GM21786 (cell line): ENCODE measurements around the gene CNOT4.
"Not testable (repeated sequence)": the region's sequence is repeated elsewhere in the genome, so short reads cannot be mapped to it uniquely, and the experiment has no call there.

Source experiments
- ATAC-seq: cut with Tn5 transposase; IDR thresholded peaks from one replicate; pipeline ENCODE4 v1.9.1; 2021; ENCODE audit not compliant: unreplicated experiment

Gene CNOT4

DNA sequence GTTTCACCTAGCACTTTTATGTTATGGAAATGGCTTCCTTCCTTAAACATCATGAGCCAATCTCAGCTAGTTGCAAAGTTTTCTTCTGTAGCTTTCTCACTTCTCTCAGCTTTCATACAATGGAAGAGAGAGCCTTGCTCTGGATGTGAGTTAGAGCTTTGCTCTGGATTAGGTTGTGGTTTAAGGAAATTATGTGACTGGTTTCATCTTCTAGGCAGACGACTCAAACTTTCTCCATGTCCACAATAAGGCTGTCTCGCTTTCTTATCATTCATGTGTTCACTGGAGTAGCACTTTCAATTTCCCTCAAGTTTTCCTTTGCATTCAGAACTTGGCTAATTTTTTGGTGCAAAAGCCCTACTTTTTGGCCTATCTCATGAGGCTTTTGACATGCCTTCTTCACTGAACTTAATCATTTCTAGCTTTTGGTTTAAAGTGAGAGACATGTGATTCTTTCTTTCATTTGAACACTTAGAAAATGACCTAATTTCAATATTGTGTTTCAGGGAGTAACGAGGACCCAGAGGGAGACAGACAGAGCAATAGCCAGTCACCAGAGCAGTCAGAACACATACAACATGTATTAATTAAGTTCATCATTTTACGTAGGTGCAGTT, 49.8 kb downstream of the CNOT4 start:
- peak; percentile 76 for ATAC-seq

DNA sequence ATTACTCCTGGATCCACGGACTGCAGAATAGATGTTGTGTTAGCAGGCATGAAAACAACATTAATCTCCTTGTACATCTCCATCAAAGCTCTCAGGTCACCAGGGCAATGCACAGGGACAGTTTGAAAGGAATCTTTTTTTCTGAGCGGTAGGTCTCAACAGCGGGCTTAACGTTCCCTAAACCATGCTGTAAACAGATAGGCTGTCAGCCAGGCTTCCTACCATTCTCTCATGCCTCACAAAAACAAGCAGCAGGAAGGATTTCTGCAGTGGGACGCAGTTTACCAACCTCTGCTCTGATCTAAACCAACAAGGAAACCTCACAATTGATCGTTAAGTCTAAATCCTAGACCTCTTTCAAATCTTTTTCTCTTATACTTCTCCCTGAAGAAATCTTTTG, 50.8 kb downstream of the CNOT4 start:
- no peak for ATAC-seq

DNA sequence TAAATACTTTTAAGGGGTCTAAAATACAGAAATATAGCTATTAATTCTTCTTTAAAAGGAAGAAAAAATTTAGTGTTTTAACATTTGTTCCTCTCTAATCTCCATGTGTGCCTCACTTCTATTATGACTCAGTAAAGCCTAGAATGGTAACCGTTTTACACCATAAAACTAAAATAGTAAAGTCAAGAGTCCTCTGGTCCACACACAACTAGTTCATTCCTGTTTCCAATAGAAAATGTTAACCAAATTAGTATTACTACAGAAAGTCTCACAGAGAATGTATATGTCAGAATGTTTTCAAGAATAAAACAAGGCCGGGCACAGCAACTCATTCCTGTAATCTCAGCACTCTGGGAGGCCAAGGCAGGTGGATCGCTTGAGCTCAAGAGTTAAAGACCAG, 55.8 kb downstream of the CNOT4 start:
- peak; percentile 49 for ATAC-seq

DNA sequence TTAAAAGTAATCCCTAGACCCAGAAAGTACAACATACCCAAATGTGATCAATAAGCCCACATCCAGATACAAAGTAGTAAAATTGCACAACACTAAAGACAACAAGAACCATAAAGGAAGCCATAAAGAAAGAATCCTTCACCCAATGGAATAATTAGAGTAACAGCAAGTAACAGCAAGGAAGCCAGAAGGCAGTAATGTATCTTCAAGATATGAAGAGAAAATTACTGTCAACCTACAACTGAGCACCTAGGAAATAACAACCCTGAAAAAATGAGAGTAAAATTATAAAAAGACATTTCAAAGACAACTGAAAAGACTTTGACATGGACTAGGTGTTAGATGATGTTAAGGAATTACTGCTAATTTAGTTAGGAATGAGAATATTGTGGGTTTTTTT, 60.5 kb downstream of the CNOT4 start:
- ATAC-seq: no peak

DNA sequence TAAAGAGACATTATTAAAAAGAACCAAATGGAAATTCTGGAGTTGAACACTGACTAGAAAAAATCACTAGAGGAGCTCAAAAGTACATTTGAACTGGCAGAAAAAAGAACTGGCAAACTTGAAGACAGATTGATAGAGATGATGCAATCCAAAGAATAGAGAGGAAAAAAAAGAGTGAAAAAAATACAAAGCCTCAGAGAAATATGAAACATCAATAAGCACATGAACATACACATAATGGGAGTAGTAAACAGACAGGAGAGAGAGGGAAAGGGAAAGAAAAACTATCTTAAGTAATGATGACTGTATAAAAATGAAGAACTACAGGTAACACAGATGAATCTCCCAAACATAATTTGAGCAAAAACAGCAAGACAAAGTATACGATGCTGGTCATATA, 61.1 kb downstream of the CNOT4 start:
- no peak for ATAC-seq

DNA sequence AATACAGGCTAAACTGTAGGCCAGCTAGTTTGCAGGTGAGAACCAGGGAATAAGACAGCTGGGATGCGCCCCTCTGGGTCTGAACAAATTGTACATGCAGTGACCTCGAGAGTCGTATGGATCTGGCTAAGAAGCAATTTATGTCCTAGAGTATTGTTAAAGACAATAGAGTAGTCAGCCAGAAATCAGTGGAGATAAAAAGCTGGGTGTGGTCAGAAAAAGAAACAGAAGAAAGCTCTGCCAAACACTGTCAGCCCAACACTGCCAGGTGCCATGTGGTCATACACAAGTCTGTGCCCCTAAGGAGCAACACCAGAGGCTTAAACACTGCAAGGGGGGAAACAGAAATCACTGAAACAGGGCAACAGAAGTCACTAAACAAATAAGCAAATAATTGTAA, 62.2 kb downstream of the CNOT4 start:
- ATAC-seq: no peak

DNA sequence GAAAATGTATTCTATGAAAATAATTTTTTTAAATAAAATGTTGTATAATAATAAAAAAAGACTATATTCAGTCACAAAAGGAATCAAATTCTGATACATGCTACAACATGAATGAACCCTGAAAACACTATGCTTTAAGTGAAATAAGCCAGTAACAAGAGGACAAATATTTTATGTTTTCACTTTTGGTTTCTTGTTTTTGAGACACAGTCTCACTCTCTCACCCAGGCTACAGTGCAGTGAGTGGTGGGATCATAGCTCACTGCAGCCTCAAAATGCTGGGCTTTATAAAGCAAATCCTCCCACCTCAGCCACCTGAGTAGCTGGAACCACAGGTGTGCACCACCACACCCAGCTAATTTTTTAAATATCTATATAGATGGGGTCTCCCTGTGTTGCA, 64.2 kb downstream of the CNOT4 start:
- no peak for ATAC-seq

DNA sequence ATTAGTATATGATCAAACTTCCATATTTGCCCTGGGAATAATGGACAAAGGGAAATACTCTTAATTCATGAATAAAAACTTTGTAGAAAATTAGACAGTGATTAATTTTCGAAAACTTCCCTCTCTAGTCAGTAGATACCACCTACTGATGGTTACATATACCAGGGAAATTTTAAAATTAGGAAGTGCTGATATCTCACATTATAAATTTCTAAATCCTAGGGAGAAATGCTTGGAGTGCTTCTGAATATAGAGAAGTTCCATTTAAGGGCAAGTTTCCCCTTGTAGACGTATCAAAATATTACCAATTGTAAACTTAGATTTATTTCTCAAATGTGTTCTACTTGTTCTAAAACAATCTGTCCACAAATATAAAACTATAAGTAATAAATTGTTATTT, 64.6 kb downstream of the CNOT4 start:
- not testable (repeated sequence) for ATAC-seq

DNA sequence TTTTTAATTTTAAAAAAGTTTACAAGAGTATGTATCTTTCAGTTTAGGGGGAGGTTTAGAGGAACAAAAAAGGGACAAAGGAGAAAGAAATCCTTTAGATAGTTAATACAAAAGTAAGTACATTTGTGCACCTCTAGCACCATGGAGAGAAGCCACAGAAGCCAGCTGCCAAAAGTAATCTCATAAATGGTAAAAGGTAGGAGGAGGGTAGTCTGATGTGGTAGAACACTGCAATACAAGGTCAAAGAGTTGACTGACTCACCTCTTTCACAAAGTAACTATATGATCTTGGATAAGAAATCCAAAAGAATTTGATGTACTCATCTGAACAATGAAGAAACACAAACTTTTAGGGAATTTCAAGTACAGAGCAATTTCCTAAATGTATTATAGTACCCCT, 68.1 kb downstream of the CNOT4 start:
- no peak for ATAC-seq

DNA sequence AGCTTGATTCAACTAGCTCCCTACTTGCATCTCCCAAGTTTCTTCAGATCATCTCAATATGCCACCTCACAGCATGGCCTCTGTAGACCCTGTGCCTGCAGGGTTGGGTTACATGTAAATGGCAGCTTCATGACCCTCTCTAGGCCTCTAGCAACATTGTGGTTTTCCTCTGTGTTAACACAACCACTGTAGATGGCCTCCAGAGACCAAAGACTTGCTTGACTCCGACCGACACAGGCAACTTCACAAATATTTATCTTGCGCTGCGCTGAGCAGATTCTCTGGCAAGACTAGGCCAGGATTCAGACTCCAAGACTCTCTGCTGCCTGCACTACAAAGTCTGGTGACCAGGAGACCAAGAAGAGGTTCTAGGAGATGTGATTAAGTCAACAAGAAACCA, 75.9 kb downstream of the CNOT4 start:
- no peak for ATAC-seq

DNA sequence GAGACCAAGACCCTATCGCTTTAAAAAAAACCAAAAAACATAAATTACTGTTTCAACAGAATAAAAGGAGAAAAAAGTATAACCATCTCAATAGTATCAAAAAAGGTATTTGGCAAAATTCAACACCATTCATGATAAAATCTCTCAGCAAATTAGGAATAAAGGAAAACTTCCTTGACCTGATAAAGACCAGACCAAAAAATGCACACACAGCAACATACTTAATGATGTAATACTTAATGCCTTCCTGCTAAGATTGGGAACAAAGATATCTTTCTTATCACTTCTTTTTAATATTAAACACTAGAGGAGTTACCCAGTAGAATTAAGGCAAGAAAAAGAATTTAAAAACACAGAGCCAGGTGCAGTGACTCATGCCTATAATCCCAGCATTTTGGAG, 79.3 kb downstream of the CNOT4 start:
- no peak for ATAC-seq

- ATAC-seq: no peak
Measured at GRCh38 chr7:135428879-135429278, 81.0 kb downstream of the CNOT4 start.

- no peak for ATAC-seq
Measured at GRCh38 chr7:135428011-135428410, 81.9 kb downstream of the CNOT4 start.

GRCh38 chr7:135427166-135427565, 82.7 kb downstream of the CNOT4 start:
- ATAC-seq: no peak

GRCh38 chr7:135425036-135425435, 84.9 kb downstream of the CNOT4 start:
- ATAC-seq: no peak

DNA sequence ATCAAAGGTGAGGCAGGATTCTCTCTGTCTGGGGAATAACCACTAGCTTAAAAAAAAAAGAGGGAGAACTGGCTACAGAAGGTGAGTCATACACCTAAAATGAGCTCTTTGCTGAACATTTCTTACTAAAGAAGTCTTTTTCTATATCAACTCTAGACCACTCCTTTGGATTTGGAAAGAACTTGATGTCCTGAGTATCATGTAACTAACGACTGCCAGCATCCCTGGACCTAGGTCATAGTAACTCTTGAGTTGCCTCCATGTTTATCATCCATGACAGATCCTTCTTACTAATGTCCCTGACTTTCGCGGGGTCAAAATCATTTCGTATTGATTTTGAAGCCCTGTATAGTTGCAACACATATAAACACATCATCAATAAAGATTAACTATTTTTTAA, 89.1 kb downstream of the CNOT4 start:
- no peak for ATAC-seq

DNA sequence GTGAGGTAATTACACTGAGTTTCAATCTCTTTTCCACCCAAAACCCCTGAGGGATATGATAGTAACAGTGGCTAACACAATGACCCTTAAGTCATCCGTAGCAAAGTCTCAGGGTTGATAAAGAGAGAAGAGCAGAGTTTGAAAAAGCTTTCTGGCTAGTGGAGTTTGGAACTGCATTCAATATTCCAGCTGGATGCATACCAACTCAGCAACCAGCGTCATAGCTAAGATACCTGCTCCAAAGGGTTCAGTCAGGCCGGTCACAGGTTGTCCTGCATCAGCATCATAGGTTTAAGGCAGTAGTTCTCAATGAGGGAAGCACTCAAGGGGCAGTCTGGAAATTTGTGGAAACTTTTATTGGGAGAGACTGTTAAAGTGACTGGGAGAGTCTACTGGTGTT, 93.5 kb downstream of the CNOT4 start:
- no peak for ATAC-seq

GRCh38 chr7:135414850-135415439, 95.0 kb downstream of the CNOT4 start:
- peak; percentile 73 for ATAC-seq

- no peak for ATAC-seq
Measured at GRCh38 chr7:135414208-135414607, 95.7 kb downstream of the CNOT4 start.

GRCh38 chr7:135411098-135411497, 98.8 kb downstream of the CNOT4 start:
- no peak for ATAC-seq

- ATAC-seq: no peak
Measured at GRCh38 chr7:135410543-135410942, 99.4 kb downstream of the CNOT4 start.

- no peak for ATAC-seq
Measured at GRCh38 chr7:135409845-135410542, 99.9 kb downstream of the CNOT4 start.

DNA sequence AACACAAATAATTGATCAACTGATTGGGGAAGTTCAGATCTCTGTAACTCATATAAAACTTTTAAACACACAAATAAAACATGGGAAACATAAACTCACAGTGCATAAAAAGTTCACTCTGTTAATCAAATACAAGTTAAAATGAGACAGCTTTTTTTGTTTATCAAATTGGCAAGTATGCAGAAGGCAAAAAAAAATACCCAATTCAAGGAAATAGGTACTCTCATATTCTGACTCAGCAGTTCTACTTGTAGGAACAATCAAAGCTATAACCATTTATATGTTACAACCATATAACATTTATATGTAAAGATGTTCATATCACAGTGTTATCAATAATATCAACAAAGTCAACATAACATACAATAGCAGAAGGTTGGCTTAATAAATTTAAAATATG, 102.0 kb downstream of the CNOT4 start:
- ATAC-seq: no peak
